GM18502 (cell line): ENCODE measurements around the gene AGXT2.

Experiments
- ATAC-seq: cut with Tn5 transposase; IDR thresholded peaks from one replicate; pipeline ENCODE4 v1.9.1; 2021; ENCODE audit warnings: mild to moderate bottlenecking; ENCODE audit not compliant: unreplicated experiment, poor library complexity

Gene AGXT2, protein sequence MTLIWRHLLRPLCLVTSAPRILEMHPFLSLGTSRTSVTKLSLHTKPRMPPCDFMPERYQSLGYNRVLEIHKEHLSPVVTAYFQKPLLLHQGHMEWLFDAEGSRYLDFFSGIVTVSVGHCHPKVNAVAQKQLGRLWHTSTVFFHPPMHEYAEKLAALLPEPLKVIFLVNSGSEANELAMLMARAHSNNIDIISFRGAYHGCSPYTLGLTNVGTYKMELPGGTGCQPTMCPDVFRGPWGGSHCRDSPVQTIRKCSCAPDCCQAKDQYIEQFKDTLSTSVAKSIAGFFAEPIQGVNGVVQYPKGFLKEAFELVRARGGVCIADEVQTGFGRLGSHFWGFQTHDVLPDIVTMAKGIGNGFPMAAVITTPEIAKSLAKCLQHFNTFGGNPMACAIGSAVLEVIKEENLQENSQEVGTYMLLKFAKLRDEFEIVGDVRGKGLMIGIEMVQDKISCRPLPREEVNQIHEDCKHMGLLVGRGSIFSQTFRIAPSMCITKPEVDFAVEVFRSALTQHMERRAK

GRCh38 chr5:35047785-35048404, at the start of gene AGXT2:
AGXT2 (minus strand) TSS chr5:35047949; CDS start chr5:35047892, 57 bp downstream.
- no peak for ATAC-seq

GRCh38 chr5:35096932-35097331, 49.2 kb upstream of the AGXT2 start:
- ATAC-seq, result no peak

DNA sequence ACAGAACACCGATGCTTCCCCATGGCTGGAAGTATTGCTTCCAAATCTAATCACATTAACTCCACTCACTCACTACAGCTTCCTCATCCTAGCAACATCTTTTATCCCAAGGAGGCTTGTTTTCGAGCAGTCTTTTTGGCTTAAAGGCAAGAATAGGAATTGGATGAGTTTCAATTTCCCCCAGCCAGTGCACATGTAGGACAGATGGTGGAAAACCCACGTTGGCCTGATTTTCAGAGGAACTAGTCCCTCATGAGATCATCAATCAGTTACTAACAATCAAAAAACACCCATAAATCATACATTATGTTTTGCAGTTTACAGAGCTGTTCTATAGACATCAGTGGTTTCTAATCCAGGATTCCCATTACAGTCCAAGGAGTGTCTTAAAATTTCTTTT, 48.5 kb upstream of the AGXT2 start:
- ATAC-seq, result no peak

DNA sequence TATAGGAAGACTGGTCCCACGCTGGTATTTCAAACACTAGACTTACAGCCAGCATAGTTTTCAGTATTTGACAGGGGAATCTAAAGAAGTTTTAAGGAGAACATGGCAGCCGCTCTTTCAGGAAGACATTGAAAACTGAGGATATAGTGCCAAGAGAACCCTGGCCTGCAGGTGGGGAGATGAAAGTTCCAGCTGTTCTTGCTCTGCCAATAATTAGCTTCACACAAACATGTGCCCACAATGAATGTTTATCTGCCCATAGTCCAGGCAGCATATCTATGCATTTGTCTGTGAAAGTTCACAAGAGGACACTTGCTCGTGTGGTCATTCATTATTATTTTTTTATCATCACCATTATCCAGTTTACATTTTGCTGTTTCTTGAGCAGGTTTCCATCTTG, 47.6 kb upstream of the AGXT2 start:
- no peak for ATAC-seq

DNA sequence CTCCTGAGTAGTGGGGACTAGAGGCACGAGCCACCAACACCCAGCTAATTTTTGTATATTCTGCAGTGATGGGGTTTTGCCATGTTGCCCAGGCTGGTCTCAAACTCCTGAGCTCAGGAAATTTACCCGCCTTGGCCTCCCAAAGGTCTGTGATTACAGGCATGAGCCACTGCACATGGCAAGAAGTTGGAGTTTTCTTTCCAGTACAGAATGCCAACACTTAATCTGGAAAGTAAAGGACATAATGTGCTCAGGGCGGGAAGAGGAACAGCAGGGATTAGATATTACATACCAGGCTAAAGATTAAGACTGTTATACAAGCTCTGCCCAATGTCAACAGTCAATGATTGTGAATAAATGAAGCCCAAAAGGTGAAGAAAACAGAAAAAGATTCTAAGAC, 47.2 kb upstream of the AGXT2 start:
- ATAC-seq, result no peak

- no peak for ATAC-seq
Measured at GRCh38 chr5:35092703-35093102, 45.0 kb upstream of the AGXT2 start.

DNA sequence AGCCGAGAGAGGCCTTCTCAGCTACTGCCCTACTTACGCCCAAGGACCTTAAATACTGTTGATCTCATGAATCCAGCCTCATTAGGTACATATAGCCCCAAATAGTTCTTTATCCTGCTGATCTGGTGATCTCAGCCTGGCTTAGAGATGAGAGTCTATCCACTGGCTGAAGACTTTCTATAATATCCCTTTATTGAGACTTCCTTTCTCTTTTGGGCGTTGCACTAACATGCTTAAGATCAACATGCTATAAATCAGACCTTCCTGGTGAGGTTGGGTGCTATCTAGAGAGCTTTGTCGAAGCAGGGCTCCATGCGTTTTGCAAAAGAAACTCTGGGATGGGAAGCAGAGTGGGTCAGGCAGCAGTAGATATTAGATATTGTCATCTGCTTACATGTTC, 44.0 kb upstream of the AGXT2 start:
- ATAC-seq, result no peak

DNA sequence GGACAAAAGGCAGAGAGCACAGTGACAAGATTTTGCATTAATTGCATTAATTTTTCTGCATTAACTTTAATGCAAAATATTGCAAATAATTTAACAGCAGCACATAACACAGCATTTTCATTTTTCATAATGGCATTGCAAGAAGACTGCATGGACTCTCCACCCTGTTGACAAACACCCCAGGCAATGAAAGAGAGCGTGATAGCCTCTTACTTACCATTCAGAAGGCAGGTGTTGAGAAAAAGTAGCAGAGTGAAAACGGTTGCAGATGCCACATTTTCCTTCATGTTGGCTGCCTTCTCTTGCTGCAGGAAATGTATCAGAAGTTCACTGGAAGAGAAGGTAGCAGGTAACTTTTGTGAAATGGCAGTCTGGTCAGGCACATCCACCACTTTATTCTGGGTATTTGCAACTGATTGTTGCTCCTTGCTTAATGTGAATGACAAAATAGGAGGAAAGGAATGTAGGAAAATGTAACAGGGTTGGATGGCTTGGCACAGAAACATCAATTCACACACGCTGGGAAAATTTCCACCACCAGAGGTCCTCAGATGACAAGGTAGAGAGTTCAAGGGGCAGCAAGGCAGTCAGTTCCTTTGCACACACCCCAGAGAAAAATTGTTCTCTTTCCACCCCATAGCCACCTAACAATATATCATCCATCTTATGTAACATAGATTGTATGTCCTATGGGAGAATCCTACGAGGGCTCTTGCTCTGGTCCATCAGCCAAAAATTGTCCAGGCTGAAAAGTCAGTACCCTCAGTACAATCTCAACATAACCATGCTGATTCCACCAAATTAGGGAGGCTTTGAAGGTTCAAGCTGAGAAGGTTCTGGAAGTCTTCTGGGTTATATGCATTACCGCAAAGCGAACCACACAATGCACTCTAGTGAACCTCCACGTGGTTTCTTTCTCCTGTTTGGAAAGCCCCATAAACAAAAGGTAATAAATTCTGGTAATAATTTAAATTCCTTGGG, 41.9 kb upstream of the AGXT2 start:
- peak; percentile 69 for ATAC-seq

DNA sequence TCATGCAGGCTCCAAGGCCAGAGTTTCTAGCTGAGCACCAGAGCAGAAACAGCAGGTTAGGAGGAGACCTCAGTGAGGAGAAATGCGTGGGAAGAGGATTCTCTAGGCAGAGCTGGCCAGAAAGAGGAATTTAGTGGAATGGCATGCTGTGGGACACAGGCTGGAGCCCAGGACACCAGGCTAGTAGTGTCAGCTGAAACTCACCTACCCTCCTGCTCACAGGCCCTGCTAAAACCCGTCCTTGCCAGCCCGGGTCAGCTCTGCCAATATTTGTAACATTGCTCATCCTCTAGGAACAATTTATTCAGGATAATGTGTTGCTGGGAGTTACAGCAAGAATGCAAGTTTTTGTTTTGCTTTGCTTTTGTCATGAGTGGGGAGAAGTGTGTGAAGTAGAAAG, 40.2 kb upstream of the AGXT2 start:
- ATAC-seq, result no peak

DNA sequence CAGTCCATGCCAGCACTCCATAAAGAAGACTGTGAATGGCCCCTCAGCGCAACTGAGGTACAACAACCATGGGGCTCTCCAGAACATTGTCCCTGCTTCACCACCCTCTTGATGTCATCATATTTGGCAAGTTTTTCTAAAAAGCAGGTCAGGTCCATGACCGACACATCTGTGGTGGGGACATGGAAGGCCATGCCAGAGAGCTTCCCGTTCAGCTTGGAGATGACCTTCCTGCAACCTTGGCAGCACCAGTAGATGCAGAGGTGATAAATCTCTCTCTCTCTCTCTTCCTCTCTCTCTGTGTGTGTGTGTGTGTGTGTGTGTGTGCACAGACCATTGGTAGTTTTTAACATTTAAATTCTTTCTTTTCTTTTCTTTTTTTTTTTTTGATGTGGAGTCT, 35.4 kb upstream of the AGXT2 start:
- no peak for ATAC-seq

- no peak for ATAC-seq
Measured at GRCh38 chr5:35082530-35082929, 34.8 kb upstream of the AGXT2 start.

- no peak for ATAC-seq
Measured at GRCh38 chr5:35081134-35081533, 33.4 kb upstream of the AGXT2 start.

- ATAC-seq, result no peak
Measured at GRCh38 chr5:35073160-35073559, 25.4 kb upstream of the AGXT2 start.

- no peak for ATAC-seq
Measured at GRCh38 chr5:35069188-35069587, 21.4 kb upstream of the AGXT2 start.

DNA sequence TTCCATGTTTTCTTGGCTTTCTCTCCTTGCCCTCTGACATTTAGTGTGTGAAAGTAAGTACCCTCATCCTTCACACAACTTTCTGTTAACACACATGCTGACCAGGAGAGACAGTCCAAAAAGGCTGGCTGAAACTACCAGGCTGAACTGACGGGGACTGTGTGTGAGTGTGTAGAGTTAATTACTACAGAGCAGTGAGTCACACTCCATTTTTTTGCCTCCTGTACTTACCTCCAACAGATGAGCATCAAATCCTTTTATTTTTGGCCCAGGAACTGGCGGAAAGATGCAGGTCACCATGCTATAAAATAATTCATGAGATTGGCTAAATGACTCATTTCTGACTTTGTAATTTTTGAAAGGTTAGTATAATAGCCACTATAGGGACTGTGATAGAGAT, 20.2 kb upstream of the AGXT2 start:
- no peak for ATAC-seq

DNA sequence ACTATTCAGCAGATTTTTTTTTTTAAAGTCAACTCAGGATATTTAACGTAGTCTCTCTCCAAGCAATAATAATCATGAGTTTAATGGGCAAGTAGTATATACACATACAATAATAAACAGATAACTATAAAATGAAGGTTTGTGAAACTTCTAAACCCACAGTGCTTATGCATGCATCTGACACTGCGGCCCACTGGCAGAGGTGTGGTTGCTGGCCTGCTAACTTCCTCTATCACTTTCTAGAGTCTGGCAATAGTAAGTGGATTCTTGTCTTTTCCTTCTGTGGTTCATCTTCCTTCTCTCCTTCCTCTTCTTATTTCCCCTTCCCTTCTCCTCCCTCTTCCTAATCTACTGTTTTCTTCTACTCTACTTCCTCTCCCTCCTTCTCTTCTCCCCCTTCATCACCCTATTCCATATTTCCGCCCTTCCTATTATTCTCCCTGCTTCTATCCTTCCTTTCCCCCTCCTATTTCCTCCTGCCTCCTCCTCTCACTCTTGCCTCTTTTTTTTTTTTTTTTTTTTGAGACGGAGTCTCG, 18.6 kb upstream of the AGXT2 start:
- peak; percentile 82 for ATAC-seq

DNA sequence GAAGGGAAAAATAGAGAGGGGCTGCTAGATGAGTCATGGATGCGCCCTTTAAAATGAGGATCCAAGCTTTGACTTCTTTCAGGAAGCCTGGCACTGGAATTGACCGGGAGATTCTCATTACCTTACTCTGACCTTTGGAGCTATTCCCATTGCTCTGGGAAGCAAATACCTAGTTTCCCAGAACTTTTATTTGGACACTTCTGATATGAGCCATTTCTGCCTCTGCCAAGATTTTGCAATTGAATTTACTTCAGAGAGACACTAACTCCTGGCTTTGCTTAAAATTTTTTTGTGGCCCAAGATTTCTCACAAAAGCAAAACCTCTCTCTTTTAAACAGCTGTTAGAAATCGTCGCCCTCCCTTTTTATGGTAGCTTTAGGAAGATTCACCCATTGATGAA, 15.7 kb upstream of the AGXT2 start:
- no peak for ATAC-seq

DNA sequence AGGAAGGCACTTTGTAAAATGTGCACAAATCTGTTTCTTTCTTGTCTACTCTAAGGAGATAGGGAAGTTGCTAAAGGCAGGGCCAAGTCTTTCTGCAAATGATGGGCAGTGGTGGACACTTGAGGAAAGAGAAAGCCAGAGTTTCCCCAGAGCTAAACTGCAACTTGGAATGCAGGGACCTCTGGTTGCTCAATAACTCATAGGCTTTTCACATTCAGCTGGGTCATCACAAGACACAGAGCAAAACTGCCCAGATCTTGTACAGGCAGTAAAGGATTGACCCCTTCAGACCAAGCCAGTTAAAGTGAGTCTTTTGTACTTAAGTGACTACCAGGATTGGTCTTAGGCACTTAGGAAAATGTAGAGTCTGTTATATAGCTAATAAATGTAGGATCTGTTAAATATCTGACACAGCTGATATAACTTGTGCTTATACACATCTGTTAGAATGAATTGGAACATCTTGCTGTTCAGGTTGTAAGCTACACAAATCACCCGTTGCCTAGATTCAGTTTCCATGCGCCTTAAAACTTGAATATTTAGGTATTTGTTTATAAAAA, 13.5 kb upstream of the AGXT2 start:
- ATAC-seq, result no peak

DNA sequence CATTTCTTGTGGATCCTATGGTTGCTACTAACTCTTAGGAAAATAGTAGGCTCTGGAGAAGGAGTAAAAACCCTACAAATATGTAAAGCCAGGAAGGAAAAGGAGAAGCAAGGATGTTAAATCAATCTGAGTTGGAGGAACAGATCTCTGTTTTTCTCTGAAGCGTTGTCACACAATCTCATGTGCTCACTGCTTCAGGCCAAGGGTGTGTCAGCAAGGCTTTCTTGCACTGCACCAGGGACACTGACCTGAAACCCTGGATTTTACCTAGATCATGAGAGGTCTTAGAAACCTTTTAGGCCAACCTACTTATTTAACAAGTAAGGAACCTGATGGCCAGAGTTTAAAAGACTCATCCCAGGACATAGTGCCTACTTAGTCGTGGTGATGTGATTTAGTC, 12.5 kb upstream of the AGXT2 start:
- ATAC-seq, result no peak

DNA sequence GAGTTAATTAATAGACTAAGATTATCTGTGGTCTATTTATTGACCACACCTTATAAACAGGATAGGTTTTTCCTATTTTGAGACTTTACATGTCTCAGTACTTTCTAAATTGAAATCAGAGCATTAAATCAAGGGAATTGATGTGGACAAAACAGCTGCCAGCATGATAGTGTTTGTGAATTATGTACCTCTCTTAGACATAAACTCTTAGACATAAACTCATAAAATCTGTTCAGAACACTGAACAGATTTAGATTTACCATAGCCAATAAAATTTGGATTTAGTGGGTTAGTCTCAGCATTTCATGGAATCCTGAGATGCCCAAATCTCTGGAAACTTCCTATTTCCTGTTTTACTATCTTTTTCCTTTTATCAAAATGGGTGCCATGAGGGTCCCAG, 11.5 kb upstream of the AGXT2 start:
- ATAC-seq, result no peak
